KBM-7 (cell line): ENCODE results near the gene LTB4R2.

Source experiments
- DNase-seq: peaks from one replicate; pipeline ENCODE4 v3.0.0-alpha.2; 2015
- in situ Hi-C: fragments of 300-500 bp; cut with MboI; formaldehyde crosslinking; loops from 2 replicates; pipeline ENCODE4 v1.14.3; 2020; ENCODE audit warnings: low sequenced_read_pairs, low pct_unique_long_range_greater_than_20kb, mixed read lengths

LTB4R2 gene

DNA sequence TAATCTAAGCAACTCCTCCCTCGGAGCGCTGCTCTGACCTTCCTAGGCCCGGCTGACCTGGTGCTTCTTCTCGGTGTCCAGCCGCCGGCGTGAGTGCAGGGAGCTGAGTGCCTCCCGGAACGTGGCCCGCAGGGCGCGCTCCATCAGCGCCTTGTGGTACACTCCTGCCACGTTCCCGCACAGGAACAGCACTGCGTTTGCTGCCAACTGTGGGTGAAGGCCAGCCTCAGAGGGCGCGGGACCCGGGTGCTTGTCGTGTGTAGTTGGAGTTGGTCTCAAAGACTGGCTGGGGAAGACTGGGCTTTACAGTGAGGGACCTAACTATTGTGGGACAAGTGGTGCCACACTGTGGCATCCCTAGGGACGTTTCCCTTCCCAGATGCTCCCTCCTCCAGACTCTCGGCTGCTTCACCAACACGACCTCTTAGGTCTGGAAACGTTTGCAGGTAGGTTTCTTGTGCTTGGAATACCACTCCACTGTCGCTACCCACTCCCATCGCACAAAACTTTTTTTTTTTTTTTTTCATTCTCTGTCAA lies 21.9 kb downstream of the LTB4R2 start:
- no peak for DNase-seq
- in situ Hi-C loops, result loop anchor here (10.0 to 25.0 kb wide), 2 partner anchors 103 to 356 kb away; no protein-coding TSS in a partner anchor

DNA sequence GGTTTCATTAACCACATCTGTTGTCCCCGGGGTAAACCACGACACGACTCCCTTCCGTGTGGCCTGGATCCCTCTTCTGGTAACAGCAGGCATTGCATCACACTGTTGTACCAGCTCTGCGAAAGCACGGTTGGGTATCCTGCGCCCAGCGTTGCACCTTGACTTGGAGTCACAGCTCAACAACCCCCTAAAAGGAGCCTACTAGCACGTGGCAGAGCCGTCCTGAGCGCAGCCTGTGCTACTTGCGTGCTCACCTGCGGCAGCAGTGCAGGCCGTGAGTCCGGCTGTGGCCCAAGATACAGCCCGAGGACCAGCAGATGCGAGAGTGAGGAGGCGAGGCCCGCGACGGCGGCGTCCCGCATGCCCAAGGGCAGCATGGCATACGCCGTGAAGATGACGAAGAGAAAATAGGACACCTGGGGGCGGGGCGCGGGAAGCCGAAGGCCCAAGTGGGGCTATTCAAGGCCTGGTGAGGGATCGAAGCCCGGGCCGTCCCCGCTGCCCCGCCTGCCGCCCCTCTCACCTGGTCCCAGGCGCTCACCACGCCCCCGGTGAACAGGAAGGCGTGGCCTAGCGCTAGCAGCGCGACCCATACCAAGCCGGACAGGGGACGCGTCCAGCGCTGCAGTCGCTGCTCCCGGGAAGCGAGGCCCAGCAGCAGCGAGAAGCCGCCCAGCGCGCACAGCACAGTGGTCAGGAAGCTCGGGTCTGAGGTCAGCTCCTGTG lies 22.5 kb downstream of the LTB4R2 start:
- DNase-seq, result peak; percentile 77
- in situ Hi-C loops, result loop anchor here (10.0 to 25.0 kb wide), 2 partner anchors 102 to 355 kb away; no protein-coding TSS in a partner anchor

DNA sequence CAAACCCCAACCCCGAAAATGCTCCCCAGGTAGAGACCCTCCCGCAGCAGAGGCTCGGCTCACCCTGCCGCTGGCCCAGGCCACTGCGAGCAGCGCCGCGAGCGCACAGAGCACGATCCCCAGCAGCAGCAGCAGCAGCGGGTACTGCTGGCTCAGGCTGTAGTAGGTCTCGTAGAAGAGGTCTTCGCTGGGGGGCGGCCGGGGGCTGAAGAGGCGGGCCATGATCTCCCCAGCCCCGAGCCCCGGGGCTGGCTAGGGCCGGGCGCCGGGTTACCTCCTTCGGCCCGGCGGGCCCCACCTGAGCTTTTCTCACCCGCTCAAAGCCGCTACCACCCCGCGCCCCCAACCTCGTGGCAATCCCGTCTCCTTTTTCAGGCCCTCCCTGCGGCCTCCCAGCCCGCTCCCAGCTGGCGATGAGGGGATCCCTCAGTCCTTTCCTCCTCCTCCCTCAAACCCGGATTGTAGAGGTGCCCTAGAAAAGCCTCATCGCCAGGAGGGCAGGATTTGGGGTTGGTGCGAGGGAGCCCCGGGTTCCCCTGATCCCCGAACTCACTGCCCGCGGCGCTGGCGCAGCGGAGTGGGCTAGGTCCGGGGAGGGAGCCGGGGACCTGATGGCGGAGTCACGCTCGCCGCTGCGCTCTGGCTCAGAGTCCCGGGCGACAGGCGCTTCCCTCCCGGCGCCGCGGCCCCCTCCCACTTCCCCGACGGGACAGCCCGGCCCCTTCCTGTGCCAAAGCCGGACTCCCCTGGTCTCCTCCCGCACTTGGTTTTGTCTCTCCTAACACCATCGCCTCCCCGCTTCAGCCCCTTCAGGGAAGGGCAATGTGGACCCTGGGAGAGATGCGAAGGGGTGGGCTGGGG lies 24.7 kb downstream of the LTB4R2 start, which contains the start of gene ADCY4:
TSS of gene ADCY4 (minus strand) at position 641 of the 861 bp plus-strand sequence. CDS start at position 222, 419 bp downstream.
- in situ Hi-C loops, result loop anchor here (10.0 to 25.0 kb wide), 2 partner anchors 100 to 353 kb away; no protein-coding TSS in a partner anchor
- no peak for DNase-seq

DNA sequence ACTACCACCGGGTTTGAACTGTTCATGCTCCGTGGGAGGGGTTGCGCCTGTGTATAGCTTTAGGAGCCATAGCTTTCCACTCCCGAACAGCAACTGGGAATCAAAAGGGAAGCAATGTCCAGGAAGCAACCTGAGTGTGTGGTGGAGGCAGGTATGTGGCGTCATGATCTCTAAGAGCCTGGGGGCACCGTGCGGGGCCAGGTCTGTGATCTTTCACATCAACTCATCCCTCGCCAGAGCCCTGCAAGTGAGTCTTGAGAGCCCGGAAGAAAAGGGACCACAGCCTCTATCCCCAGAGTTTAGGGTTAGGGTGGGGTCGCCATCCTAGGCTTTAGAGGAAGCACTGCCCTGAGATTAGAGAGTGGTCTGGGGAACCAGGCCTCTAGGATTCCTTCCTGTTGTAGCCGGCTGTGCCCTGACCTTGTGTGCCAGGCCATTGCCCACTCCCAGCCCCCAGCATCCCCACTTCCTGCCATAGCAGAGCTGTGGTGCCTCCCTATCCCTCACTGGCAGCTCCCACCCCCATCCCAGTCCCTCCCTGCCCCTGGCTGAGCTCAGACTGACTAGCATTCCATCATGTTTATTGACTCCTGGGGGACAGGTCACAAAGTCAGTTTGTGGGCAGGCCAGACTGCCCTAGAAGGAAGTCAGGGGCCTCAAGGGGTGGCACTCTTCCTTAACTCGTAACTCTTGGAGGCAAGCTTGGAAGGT lies 25.7 kb downstream of the LTB4R2 start:
- DNase-seq, result no peak
- in situ Hi-C loops, result loop anchor here (10.0 to 25.0 kb wide), 2 partner anchors 99 to 352 kb away; no protein-coding TSS in a partner anchor

DNA sequence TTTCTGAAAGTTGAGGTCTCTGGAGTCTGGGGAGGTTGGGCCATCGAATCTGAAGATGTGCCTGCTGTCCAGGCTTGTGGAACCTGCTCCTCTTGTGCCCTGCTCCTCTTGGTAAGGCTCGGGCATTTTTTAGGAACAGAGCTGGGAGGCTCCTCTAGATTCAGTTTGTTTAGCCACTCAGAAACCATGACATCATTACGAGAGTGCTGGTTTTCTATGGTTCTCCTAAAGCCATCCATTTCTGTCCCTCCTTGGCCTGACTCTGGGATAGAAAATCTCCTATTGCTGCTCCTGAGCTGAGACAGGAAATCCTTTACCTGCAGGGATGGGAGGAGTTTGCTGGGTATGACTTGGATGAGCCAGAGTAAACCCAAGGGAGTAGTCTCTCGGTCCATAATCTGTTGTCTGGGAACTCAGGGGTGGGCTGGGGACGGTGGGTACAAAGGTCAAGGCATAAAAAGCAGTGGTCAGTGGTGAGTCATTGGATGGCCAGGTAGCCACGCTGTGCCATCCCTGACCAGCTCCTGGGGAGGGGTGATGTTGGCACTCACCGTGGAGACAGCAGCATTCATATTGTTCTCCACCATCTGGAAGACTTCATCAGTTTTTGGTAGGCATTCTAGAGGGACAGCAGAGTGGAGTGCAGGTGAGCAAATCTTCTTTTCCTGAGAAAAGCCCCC lies 27.3 kb downstream of the LTB4R2 start:
- DNase-seq, result no peak
- in situ Hi-C loops, result loop anchor here (10.0 to 25.0 kb wide), 2 partner anchors 98 to 350 kb away; no protein-coding TSS in a partner anchor

DNA sequence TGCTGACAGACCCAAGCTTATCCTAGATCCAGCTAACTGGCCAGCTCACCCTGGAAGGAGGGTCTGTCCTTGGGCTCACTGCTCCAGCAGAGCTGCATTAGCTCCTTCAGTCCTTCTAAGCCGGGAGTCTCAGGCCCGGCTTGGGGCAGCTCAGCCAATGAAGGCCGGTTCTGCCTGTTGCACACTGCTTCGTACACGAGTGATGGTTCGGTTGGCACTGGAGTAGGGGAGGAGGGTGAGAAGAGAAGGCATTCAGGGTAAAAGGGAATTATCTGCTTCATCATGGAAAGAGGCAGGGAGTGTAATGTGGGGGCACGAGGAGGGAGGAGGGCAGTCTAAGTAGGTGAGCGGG lies 27.9 kb downstream of the LTB4R2 start:
- in situ Hi-C loops, result loop anchor here (10.0 to 25.0 kb wide), 2 partner anchors 97 to 350 kb away; no protein-coding TSS in a partner anchor
- no peak for DNase-seq

DNA sequence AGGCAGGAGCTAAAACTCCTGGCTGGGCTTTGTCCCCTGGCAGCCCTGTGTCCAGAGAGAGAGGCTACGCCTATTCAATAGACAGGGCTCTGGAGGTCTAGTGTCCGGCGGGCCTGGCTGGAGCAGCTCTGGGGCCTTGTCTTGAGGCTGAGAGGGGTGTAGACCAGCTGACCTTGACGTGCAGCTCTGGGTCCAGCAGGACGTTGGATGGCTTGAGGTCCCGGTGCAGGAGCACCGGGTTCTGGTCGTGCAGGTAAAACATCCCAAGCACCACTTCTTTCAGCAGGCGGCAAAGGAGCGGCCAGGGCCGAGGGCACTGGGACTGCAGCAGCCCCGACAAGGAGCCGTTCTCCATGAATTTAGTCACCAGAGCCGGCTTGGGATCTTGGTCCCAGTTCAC lies 28.9 kb downstream of the LTB4R2 start:
- DNase-seq, result no peak
- in situ Hi-C loops, result loop anchor here (10.0 to 25.0 kb wide), 2 partner anchors 96 to 348 kb away; no protein-coding TSS in a partner anchor

DNA sequence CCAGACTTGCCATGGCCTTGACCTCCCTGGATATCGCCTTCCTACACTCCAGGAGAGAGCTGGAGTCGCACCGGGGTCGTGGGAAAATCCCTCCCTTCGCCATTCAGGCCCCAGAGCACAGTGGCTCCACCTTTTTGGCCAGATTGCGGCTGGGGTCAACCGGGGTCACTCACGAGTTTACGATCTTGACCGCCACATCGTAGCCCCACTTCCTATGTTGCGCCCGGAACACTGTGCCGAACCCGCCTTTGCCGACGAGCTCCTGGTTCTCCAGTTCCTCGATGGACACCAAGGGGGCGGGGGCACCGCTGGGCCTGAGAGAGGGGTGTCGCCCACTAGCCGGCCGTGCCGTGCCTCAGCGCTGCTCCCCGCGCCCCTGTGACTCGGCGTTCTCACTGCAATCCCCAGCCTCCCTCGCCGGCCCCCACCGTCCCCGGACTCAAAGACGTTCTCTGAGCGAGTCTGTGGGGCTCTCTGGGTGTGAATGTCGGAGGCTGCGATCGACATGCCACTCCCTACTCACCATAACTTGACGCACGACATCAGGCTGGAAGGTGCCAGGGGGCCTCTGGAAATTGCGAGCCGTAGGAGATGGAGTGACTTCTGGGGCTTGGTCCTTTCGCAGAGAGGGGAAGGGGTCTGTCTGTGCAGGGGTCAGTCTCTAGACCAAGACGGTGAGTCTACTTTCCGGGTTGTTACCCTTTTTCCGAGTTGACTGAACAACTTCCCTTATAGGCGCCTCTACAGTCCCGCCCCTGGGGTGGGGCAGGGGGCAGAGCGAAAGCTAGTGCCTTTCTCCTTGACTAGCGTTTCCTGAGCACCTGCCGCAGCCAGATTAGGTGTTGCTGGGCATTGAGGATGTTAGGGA lies 29.6 kb downstream of the LTB4R2 start, which contains the start of gene RIPK3:
TSS of gene RIPK3 (minus strand) at position 708 of the 868 bp plus-strand sequence. CDS start at position 543, 165 bp downstream.
- DNase-seq, result peak; percentile 61
- in situ Hi-C loops, result loop anchor here (10.0 to 25.0 kb wide), 2 partner anchors 95 to 348 kb away; no protein-coding TSS in a partner anchor

DNA sequence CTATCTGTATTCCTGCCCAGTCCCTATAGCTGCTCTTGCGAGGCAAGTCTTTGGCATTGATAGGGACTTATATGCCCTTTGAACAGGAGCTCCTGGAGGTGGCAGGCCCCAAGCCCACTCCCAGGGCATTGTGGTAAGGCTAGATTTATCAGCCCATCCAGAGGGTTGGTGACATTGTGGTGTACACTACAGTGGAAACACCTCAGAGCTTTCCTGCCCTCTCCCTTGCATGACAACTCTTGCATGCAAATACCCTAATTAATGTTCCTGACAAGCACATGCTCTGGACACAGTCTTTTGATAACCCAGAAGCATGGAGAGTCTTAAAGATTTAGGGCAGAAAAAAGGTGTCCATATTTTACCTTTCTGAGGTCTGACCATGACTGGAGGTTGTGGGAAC lies 30.7 kb downstream of the LTB4R2 start:
- DNase-seq, result no peak
- in situ Hi-C loops, result loop anchor here (25.0 kb wide), 1 partner anchor 347 kb away; no protein-coding TSS in a partner anchor

DNA sequence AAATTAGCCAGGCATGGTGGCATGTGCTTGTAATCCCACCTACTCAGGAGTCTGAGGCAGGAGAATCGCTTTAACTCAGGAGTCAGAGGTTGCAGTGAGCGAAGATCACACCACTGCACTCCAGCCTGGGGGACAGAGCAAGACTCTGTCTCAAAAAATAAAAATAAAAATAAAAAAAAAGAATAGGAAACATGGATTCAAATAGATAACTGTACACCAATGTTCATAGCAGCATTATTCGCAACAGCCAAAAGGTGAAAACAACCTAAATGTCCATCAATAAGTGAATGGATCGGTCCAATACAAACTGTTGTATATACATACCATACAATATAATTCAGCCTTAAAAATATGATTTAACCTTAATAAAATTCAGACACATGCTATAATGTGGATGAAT lies 32.9 kb downstream of the LTB4R2 start:
- in situ Hi-C loops, result loop anchor here (25.0 kb wide), 1 partner anchor 344 kb away; no protein-coding TSS in a partner anchor
- no peak for DNase-seq

DNA sequence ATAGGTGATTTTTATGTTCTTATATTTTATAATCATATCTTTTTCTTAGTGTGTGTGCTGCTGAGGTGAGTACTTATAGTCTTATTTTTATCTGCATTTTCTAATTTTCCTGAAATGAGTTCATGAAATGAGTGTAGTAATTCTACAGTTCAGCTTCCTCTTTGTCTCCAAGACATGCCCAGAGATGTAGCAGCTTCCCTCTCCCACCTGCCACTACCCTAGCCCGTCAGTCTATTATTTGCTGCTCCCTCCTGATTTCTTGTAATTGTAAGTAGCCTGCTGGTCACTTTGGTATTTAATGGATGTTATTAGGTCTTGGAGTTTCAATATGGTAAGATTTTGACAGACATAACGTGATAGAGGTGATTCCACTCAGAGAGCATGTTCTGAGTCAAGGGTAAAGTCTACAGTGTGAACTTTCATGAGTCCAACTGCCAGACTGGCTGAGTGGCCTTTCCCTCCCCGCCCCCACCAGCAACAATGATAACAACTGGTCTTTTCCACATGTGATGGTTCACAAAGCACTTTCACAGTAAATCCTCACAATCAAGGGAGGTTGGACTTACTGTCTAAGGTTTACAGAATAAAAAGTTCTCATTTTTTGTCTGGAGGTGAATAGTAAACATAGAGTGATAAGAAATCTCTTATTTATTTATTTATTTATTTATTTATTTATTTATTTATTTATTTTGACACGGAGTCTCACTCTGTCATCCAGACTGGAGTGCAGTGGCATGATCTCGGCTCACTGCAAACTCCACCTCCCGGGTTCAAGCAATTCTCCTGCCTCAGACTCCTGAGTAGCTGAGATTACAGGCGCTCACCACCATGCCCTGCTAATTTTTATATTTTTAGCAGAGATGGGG lies 34.1 kb downstream of the LTB4R2 start:
- in situ Hi-C loops, result loop anchor here (25.0 kb wide), 1 partner anchor 343 kb away; no protein-coding TSS in a partner anchor
- DNase-seq, result peak; percentile 43

DNA sequence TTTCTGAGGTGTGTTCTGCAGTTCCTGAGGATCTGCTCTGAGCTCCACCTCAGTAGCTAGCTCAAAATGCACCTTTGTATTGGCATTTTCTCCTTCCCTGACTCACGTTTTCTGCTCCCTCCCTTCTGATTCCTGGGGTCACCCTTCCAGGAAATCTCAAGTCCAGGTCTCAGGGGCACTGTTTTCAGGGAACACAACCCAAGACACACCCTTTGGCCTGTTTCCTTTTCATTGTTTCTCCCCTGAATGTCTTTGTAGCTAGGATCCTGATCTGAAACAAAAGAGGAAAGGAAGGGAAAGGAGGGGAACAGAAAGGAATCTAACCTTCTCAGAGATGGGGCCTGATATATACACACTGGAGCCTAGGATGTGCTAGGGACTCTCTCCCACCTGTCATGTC lies 37.2 kb downstream of the LTB4R2 start:
- in situ Hi-C loops, result loop anchor here (25.0 kb wide), 1 partner anchor 340 kb away; no protein-coding TSS in a partner anchor
- no peak for DNase-seq

DNA sequence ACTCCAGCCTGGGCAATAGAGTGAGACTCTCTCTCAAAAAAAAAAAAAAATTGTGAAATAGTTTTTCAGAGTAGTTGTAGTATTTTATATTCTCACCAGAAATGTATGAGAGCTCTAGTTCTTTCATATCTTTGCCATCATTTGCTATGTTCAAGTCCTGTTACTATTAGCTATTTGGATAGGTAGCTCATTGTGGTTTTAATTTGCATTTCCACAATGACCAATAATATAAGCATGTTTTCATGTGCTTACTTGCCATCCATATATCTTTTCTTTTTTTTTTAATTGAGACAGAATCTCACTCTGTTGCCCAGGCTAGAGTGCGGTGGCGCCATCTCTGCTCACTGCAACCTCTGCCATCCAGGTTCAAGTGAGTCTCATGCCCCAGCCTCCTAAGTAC lies 38.2 kb downstream of the LTB4R2 start:
- no peak for DNase-seq
- in situ Hi-C loops, result loop anchor here (25.0 kb wide), 1 partner anchor 339 kb away; no protein-coding TSS in a partner anchor

DNA sequence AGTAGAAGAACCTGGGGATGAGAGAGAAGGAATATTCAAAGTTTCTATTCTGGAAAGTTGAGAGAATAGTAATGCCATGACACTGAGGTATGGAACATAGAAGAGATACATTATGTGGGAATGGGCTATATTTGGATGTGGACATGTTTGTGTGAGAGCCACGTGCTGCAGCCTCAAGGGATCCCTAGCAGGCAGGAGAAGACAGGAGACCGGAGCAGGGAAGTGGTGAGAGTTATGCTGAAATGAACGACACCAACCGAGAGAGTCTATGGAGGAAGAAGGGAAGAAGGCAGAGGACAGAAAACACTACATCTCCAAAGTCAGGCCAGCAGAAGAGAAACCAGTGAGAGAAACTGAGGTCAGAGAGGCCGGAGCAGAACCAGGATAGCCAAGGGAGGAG lies 39.8 kb downstream of the LTB4R2 start:
- no peak for DNase-seq
- in situ Hi-C loops, result loop anchor here (25.0 kb wide), 1 partner anchor 338 kb away; no protein-coding TSS in a partner anchor

DNA sequence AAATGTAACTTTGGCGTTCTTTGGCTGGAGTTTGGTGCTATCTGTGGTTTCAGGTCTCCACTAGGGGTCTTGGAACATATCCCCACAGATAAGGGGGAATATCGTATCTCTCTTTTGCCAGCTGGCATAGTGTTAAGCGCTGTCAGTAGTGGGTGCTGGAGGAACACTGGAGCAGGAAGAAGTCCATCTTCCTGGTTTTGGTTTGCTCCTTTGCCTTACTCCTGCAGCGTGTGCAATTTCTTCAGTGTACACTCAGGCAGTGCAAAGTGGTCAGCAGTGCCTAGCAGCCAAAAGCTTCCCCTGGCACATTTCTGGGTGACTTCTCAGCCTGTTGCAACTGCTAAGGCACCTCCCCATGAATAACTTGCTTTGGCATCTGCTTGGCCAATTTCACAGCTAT lies 41.6 kb downstream of the LTB4R2 start:
- in situ Hi-C loops, result no loop called here
- no peak for DNase-seq
